ENCODE measurements around the gene ADCY7.

Gene ADCY7

DNA sequence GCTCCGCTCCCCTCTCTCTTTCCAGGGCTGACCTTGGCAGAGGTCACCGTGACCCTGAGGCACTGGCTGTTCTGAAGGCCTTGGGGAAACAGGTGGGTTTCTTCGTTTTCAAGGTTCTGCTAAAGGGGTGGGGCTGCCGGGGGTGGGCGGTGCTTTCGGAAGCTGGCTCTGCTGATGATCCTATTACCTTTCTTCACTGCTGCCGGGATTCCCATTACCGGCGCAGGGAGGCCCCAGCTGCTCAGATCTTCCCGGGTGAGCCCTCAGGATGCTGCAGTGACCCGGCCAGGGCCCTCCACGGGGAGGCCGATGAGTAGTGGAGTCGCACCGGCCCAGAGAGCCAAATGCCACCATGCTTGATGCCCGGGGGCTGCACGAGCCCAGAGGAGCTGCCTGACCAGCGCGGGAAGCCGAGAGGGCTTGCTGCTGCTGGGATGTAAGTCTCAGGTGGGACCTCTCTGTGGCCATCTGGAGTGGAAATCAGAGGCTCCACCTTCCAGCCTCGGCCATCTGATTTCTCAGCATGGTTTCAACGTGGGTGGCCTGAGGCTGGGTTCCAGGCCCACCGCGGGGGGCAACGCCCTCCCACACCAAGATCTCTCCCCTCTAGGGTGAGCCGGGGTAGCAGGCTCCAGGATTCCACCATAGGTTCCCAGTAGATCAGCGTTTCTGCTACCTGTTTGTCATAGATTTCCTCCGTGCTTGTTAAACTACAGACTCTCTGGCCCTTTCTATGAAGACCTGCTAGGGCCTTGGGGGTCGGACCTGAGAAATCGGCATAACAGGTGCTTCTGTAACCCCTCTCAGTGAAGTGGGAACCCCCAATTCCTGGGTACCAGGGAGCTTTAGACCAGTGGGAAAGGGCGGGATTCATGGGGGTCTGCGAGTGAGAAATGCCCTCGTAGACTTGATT, 21.6 kb upstream of the ADCY7 start:
- DNase-seq (ENCODE audit: extremely low spot score): no peak
- CTCF ChIA-PET: interaction anchor here (0.6 kb wide), 1 partner anchor 421 kb away, joined by 3 read pairs; no protein-coding TSS in a partner anchor

GRCh38 chr16:50245417-50246298, 20.7 kb upstream of the ADCY7 start:
- ChIA-PET POLR2A (interaction anchor here (0.6 to 1.3 kb wide), 2 partner anchors 26 to 34 kb away, joined by 3 read pairs; no protein-coding TSS in a partner anchor), CTCF (interaction anchor here (0.6 kb wide), 1 partner anchor 421 kb away, joined by 3 read pairs; no protein-coding TSS in a partner anchor)
- peak; percentile 68 for DNase-seq (ENCODE audit: extremely low spot score)
- peak; percentile 38; the same call in 1 of the 2 replicates for TF ChIP-seq L3MBTL2 (conservative IDR thresholded peaks at IDR 0.05)
- no peak for TF ChIP-seq SP1 (IDR thresholded peaks at IDR 0.05)
- TF ChIP-seq, protein P1, sequence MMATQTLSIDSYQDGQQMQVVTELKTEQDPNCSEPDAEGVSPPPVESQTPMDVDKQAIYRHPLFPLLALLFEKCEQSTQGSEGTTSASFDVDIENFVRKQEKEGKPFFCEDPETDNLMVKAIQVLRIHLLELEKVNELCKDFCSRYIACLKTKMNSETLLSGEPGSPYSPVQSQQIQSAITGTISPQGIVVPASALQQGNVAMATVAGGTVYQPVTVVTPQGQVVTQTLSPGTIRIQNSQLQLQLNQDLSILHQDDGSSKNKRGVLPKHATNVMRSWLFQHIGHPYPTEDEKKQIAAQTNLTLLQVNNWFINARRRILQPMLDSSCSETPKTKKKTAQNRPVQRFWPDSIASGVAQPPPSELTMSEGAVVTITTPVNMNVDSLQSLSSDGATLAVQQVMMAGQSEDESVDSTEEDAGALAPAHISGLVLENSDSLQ (IDR thresholded peaks at IDR 0.05): peak; percentile 25; the same call in 1 of the 2 replicates

More for the DNA sequence above, 21.6 kb upstream of the ADCY7 start:
- TF ChIP-seq SP1 (IDR thresholded peaks at IDR 0.05) (no peak), ELF4 (IDR thresholded peaks at IDR 0.05) (no peak), FOXA1 (IDR thresholded peaks at IDR 0.05) (no peak), SUZ12 (IDR thresholded peaks at IDR 0.05) (no peak), LEF1 (IDR thresholded peaks at IDR 0.05; ENCODE audit: borderline replicate concordance) (no peak), FOXK2 (IDR thresholded peaks at IDR 0.05) (no peak), CTBP1 (IDR thresholded peaks at IDR 0.05; ENCODE audit: borderline replicate concordance) (no peak), TARDBP (IDR thresholded peaks at IDR 0.05) (no peak), ARNT (IDR thresholded peaks at IDR 0.05) (no peak), NFRKB (IDR thresholded peaks at IDR 0.05) (no peak)
- TF ChIP-seq, protein P1 (IDR thresholded peaks at IDR 0.05): no peak
- POLR2A ChIA-PET: interaction anchor here (0.6 to 1.3 kb wide), 2 partner anchors 27 to 35 kb away, joined by 3 read pairs; no protein-coding TSS in a partner anchor

GRCh38 chr16:50246299-50247122, 19.8 kb upstream of the ADCY7 start:
- ChIA-PET POLR2A (interaction anchor here (1.3 kb wide), 1 partner anchor 33 kb away, joined by 3 read pairs; no protein-coding TSS in a partner anchor), CTCF (no interaction called here)
- peak; percentile 30 for DNase-seq (ENCODE audit: extremely low spot score)
- TF ChIP-seq SP1 (IDR thresholded peaks at IDR 0.05) (no peak), ELF4 (IDR thresholded peaks at IDR 0.05) (no peak), L3MBTL2 (conservative IDR thresholded peaks at IDR 0.05) (no peak), FOXK2 (IDR thresholded peaks at IDR 0.05) (no peak), ARNT (IDR thresholded peaks at IDR 0.05) (no peak), ZNF384 (IDR thresholded peaks at IDR 0.05) (no peak), FOXA1 (IDR thresholded peaks at IDR 0.05) (no peak), NFRKB (IDR thresholded peaks at IDR 0.05) (no peak), BHLHE40 (IDR thresholded peaks at IDR 0.05; ENCODE audit: borderline replicate concordance) (no peak), TARDBP (IDR thresholded peaks at IDR 0.05) (no peak), SUZ12 (IDR thresholded peaks at IDR 0.05) (no peak)
- TF ChIP-seq, protein P1 (IDR thresholded peaks at IDR 0.05): no peak

GRCh38 chr16:50247123-50247905, 19.0 kb upstream of the ADCY7 start:
- DNase-seq (ENCODE audit: extremely low spot score): no peak
- TF ChIP-seq HDGF (IDR thresholded peaks at IDR 0.05; ENCODE audit: borderline replicate concordance): no peak
- TF ChIP-seq LEF1 (IDR thresholded peaks at IDR 0.05; ENCODE audit: borderline replicate concordance): no peak
- no peak for TF ChIP-seq ZNF384 (IDR thresholded peaks at IDR 0.05)
- no peak for TF ChIP-seq L3MBTL2 (conservative IDR thresholded peaks at IDR 0.05)
- no peak for TF ChIP-seq TARDBP (IDR thresholded peaks at IDR 0.05)
- TF ChIP-seq ELF4 (IDR thresholded peaks at IDR 0.05): no peak
- TF ChIP-seq SP1 (IDR thresholded peaks at IDR 0.05): no peak
- TF ChIP-seq SUZ12 (IDR thresholded peaks at IDR 0.05): no peak
- TF ChIP-seq FOXA1 (IDR thresholded peaks at IDR 0.05): no peak
- no peak for TF ChIP-seq NFRKB (IDR thresholded peaks at IDR 0.05)
- no peak for TF ChIP-seq CTBP1 (IDR thresholded peaks at IDR 0.05; ENCODE audit: borderline replicate concordance)
- TF ChIP-seq FOXK2 (IDR thresholded peaks at IDR 0.05): no peak
- TF ChIP-seq ARNT (IDR thresholded peaks at IDR 0.05): no peak
- no peak for TF ChIP-seq BHLHE40 (IDR thresholded peaks at IDR 0.05; ENCODE audit: borderline replicate concordance)
- no peak for TF ChIP-seq FOXM1 (IDR thresholded peaks at IDR 0.05; ENCODE audit: borderline replicate concordance)
- TF ChIP-seq, protein P1 (IDR thresholded peaks at IDR 0.05): no peak
- CTCF ChIA-PET: no interaction called here
- POLR2A ChIA-PET: no interaction called here
